GM18526 (cell line): ENCODE results near the gene WWP2.

Source experiments
- POLR2A ChIP-seq: IDR thresholded peaks from 3 replicates; pipeline ENCODE4 v1.6.1; 2011; ENCODE audit not compliant: insufficient read length; ENCODE audit errors: extremely low read depth

The WWP2 gene

GRCh38 chr16:69839798-69840409 is 77.8 kb downstream of the WWP2 start:
- no peak for TF ChIP-seq POLR2A

DNA sequence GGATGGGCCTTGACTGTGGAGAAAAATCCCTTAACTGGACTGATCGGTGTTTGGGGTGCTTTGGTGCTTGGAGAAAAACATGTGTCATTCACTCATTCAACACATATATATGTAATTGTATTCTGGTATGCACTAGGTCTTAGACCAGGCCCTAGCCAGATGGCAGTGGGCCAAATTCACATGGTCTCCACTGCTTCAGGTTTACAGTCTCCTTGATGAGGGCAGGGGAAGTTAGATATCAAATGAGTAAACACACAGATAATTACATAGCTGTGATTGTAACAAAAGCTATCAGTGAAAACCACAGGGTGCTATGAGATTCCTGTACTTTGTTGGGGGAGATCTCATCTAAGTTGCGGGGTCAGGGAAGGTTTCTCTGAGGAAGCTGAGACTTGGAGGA is 78.8 kb downstream of the WWP2 start:
- no peak for TF ChIP-seq POLR2A

DNA sequence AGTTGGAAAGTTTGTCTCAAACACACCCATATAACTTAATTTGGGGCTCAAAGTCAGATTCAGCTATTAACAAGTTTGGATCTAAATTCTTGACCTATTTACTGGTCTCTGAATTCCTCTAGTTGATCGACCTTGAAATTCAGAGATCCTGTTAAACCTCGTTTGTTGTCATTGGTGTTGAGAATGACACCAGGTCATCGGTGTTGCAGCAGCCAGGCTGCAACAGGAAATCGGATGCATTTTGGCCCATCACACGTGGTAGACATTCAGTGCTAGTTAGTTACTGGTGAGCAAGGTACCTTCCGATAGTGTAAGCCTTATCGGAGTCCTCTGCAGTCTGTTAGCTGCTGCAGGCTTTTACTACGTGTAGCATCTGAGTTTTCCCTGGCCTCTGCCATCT is 82.3 kb downstream of the WWP2 start:
- TF ChIP-seq POLR2A: no peak

- TF ChIP-seq POLR2A: no peak
These were observed 83.0 kb downstream of the WWP2 start for GRCh38 chr16:69845181-69845580.

DNA sequence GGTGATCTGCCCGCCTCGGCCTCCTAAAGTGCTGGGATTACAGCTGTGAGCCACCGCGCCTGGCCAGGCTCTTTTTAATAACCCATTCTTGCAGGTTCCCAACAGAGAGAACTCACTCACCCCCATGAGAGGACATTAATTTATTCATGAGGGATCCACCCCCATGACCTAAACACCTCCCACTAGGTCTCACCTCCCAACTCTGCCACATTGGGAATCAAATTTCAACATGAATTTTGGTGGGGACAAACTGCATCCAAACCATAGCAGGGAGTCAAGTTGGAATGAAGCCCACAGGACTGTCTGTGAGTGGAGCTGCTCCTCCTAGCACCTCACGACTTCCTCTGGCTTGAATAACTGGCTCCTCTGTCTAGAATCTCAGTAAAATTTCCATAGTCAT is 85.5 kb downstream of the WWP2 start:
- no peak for TF ChIP-seq POLR2A

DNA sequence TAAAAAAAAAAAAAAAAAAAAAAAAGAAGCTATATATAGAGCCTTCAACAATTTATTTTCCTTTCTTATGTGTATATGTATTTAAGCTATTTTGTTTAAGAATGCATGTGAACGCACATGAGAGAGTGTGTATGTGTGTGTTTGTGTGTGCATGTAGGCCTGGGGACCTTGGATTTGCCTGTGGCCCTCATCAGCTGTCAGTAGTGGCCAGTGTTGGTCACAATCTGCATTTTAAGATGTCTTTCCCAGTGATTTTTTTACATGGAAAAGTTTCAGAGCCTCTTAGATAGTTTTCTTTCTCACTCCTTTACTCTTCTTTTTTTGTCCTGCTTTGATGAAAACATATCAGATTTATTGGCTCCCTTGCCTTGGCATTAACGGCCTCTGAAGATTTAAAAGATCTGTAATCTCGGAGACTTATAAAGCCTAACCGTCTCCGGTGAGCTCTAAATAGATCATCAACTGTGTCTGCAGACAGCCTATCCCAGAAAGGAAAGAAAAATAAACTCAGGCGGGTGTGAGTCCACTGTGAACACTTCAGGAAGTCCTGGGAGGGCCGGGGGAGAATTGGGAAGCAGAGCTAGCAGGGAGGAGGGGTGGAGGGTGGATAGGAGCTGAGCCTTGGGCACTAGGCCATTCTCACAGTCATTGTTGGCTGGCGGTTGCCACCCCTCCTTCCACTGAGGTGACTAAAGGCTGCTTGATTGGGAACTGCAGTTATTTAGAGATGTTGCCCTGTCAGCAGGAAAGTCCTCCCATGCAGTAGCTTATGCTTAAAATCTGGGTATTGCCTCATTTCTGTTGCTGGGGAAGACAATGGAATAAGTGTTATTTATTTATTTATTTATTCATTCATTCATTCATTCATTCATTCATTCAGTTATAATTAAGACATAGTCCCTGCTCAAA is 86.8 kb downstream of the WWP2 start:
- TF ChIP-seq POLR2A: no peak

- no peak for TF ChIP-seq POLR2A
These were observed 89.5 kb downstream of the WWP2 start for GRCh38 chr16:69851491-69852240.

DNA sequence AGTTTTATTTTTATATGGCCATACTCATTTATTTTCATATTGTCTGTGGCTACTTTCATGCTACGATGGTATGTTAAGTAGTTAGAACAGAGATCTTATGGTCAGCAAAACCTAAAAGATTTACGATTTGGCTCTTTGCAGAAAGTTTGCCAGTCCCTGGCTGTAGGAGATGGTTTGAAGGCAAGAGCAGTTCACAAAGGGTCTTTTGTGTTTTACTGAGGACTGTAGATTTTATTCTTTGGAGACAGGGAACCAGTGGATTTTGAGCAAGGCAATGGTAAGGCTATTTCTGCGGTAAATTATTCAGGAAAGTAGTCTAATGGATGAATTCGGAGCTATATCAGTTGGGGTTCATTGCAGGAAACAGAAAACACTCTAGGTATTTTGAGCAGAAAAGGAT is 90.7 kb downstream of the WWP2 start:
- TF ChIP-seq POLR2A: no peak

GRCh38 chr16:69853481-69853880 is 91.3 kb downstream of the WWP2 start:
- no peak for TF ChIP-seq POLR2A

GRCh38 chr16:69855592-69855991 is 93.5 kb downstream of the WWP2 start:
- no peak for TF ChIP-seq POLR2A

DNA sequence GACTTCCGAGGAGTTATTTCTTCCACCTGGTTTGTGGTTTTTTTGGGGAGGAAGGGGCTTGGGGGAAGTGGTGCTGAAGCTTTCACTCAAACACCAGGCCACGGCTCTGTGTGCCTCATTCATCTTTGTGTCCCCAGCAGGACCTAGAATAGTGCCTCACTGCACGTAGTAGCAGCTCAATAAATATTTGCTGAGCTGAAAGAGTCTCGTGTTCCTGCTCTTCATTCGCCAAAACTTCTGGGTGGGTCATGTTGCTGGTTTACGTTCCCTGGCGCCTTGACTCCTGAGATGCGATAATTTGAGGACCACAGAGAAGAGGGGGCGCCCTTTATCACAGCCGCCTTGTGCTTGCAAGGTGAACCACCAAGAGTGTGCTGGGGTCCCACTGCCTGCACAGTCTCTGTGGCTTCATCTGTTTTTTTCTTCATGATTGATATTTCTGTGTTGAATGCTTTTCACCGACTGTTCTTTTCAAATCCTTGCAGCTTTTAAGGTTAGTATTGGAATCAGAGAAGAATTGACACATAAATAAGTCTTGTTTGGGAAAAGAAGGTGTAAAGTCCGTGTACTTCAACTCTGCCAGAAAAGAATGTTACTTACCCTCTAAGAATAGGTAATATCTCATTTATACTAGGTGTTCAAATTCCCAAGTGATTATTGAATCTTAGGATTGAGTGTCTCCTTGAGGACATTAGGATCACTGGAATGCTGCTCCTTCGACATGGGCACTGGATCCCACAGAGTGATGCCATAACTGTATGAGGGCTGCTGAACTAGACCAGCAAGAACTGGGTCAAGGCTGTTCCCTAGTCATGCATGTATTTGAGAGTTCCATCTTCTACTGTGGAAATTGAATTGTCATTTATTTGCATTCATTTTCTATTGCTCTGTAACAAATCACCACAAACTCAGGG is 96.3 kb downstream of the WWP2 start:
- TF ChIP-seq POLR2A: no peak

DNA sequence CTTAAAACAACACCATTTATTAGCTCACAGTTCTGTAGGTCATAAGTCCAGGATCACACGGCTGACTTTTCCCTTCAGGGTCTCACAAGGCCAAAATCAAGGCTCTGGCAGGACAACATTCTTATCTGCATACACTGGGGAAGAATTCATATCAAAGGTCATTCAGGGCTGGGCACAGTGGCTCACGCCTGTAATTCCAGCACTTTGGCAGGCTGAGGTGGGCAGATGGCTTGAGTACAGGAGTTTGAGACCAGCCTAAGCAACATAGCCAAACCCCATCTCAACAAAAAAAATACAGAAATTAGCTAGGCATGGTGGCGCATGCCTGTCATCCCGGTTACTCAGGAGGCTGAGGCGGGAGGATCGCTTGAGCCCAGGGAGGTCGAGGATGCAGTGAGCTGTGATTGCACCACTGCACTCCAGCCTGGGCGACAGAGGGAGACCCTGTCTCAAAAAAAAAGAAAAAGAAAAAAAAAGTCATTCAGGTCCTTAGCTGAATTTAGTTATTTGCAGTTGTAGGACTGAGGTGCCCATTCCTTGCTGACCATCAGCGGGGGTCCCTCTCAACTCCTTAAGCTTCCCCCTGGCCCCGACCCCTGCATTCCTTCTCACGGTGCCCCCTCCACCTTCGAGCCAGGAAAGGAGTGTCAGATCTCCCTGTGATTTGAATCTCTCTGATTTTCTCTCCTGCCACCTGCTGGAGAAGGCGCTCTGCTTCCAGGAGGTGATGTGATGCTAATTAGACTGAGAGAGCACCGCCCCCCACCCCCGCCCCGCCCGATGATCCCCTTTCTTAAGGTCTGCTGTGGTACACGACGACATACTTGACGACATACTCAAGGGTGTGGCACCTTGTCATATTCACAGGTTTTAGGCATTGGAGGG is 97.2 kb downstream of the WWP2 start:
- no peak for TF ChIP-seq POLR2A

GRCh38 chr16:69860233-69861231 is 98.4 kb downstream of the WWP2 start:
- no peak for TF ChIP-seq POLR2A
